ENCODE results near the gene TSPAN14. TPM values are rescaled to one million over a fixed set of nuclear protein-coding genes. Genes with fewer than 3 reads are reported as not detected.
A peak's percentile ranks its signal among the peaks of the same experiment; 100 is the strongest.

Gene TSPAN14
- total RNA-seq, 1 donor from 2014 or later = 57.4 TPM

- peak overlapping the region; percentile 4 for H3K27ac Mint-ChIP-seq (ENCODE audit: unreplicated experiment)
- H3K27me3 Mint-ChIP-seq (ENCODE audit: low read depth) = no peaks in the 10 kb centered on the region
- DNase-seq (ENCODE audit: low spot score) = no peak
- no peaks in the 10 kb centered on the region for H3K9me3 Mint-ChIP-seq (ENCODE audit: low read depth)
- H3K4me1 Mint-ChIP-seq (ENCODE audit: low read depth) = peaks cover 4% of the 10 kb centered on the region
- no peak for TF ChIP-seq CTCF (IDR thresholded peaks at IDR 0.05)
- no peak overlapping the region for H3K4me3 Mint-ChIP-seq (ENCODE audit: unreplicated experiment)
- peaks cover 43% of the 10 kb centered on the region for H3K36me3 Mint-ChIP-seq (ENCODE audit: low read depth)
Measured at GRCh38 chr10:80427541-80427940, 26.6 kb upstream of the TSPAN14 start.

- peaks cover 4% of the 10 kb centered on the region for H3K4me1 Mint-ChIP-seq (ENCODE audit: low read depth)
- H3K36me3 Mint-ChIP-seq (ENCODE audit: low read depth) = peaks cover 45% of the 10 kb centered on the region
Measured at GRCh38 chr10:80429521-80429973, 24.6 kb upstream of the TSPAN14 start.

GRCh38 chr10:80433134-80433533 lies 21.0 kb upstream of the TSPAN14 start:
- no peak for DNase-seq (ENCODE audit: low spot score)
- Mint-ChIP-seq H3K4me1 (ENCODE audit: low read depth) (peaks cover 4% of the 10 kb centered on the region), H3K4me3 (ENCODE audit: unreplicated experiment) (no peak overlapping the region), H3K36me3 (ENCODE audit: low read depth) (peaks cover 23% of the 10 kb centered on the region), H3K27ac (ENCODE audit: unreplicated experiment) (no peak overlapping the region), H3K27me3 (ENCODE audit: low read depth) (no peaks in the 10 kb centered on the region), H3K9me3 (ENCODE audit: low read depth) (no peaks in the 10 kb centered on the region)
- no peak for TF ChIP-seq CTCF (IDR thresholded peaks at IDR 0.05)

More at GRCh38 chr10:80429521-80429973, 24.6 kb upstream of the TSPAN14 start:
- H3K9me3 Mint-ChIP-seq (ENCODE audit: low read depth) = no peaks in the 10 kb centered on the region
- TF ChIP-seq CTCF (IDR thresholded peaks at IDR 0.05) = no peak
- H3K27ac Mint-ChIP-seq (ENCODE audit: unreplicated experiment) = no peak overlapping the region
- no peak for DNase-seq (ENCODE audit: low spot score)
- no peaks in the 10 kb centered on the region for H3K27me3 Mint-ChIP-seq (ENCODE audit: low read depth)
- no peak overlapping the region for H3K4me3 Mint-ChIP-seq (ENCODE audit: unreplicated experiment)

GRCh38 chr10:80436446-80437098 lies 17.5 kb upstream of the TSPAN14 start:
- Mint-ChIP-seq H3K4me1 (ENCODE audit: low read depth) (no peaks in the 10 kb centered on the region), H3K27ac (ENCODE audit: unreplicated experiment) (no peak overlapping the region), H3K4me3 (ENCODE audit: unreplicated experiment) (no peak overlapping the region), H3K36me3 (ENCODE audit: low read depth) (peaks cover 11% of the 10 kb centered on the region), H3K9me3 (ENCODE audit: low read depth) (no peaks in the 10 kb centered on the region), H3K27me3 (ENCODE audit: low read depth) (no peaks in the 10 kb centered on the region)
- DNase-seq (ENCODE audit: low spot score) = no peak
- TF ChIP-seq CTCF (IDR thresholded peaks at IDR 0.05) = no peak

- H3K27me3 Mint-ChIP-seq (ENCODE audit: low read depth) = no peaks in the 10 kb centered on the region
- H3K4me3 Mint-ChIP-seq (ENCODE audit: unreplicated experiment) = no peak overlapping the region
- DNase-seq (ENCODE audit: low spot score) = no peak
- peaks cover 6% of the 10 kb centered on the region for H3K36me3 Mint-ChIP-seq (ENCODE audit: low read depth)
- H3K4me1 Mint-ChIP-seq (ENCODE audit: low read depth) = no peaks in the 10 kb centered on the region
- no peak for TF ChIP-seq CTCF (IDR thresholded peaks at IDR 0.05)
- H3K27ac Mint-ChIP-seq (ENCODE audit: unreplicated experiment) = no peak overlapping the region
- H3K9me3 Mint-ChIP-seq (ENCODE audit: low read depth) = no peaks in the 10 kb centered on the region
Measured at GRCh38 chr10:80437227-80437626, 16.9 kb upstream of the TSPAN14 start.
